OCI-LY7 (cell line): Measurements from ENCODE around the gene YY1.

Experiments used
- CTCF ChIP-seq: fragments of 200-600 bp; sonication (generic); conservative IDR thresholded peaks from 2 replicates; pipeline ENCODE4 v1.5.1; 2014; ENCODE audit warnings: mild to moderate bottlenecking, antibody characterized with exemption, low read length, moderate library complexity, mixed read lengths
- EZH2phosphoT487 ChIP-seq: fragments of 200-600 bp; sonication (generic); IDR thresholded peaks from 2 replicates; pipeline ENCODE4 v1.6.1; 2018; ENCODE audit warnings: low read depth, borderline replicate concordance, mild to moderate bottlenecking, mixed run types, antibody characterized with exemption, low read length, moderate library complexity, mixed read lengths

- TF ChIP-seq CTCF (no peak), EZH2phosphoT487 (no peak)
These were observed 13.7 kb downstream of the YY1 start for GRCh38 chr14:100252684-100253083.
